Measurements from ENCODE around the gene RITA1. TPM values are rescaled to one million over a fixed set of nuclear protein-coding genes. Genes with fewer than 3 reads are reported as not detected.

Gene RITA1
- total and polyA plus RNA-seq, 4 donors, result 10.6 to 18.1 (median 14.9) TPM

- Histone ChIP-seq H3K36me3 (ENCODE audit: control insufficient read depth in 4 of 4, insufficient read depth in 3 of 4, low read depth in 1 of 4, low read length in 3 of 4) (no peaks in the 10 kb centered on the region), H3K9ac (ENCODE audit: low read depth in 1 of 2, low read length in 2 of 2) (no peak overlapping the region), H3K27ac (ENCODE audit: low read depth in 1 of 2, low read length in 2 of 2) (no peak overlapping the region), H3K4me3 (ENCODE audit: low read depth in 1 of 3, low read length in 3 of 3) (peak overlapping the region in 1 of 3 donors; percentile 33), H3K4me1 (ENCODE audit: control insufficient read depth in 4 of 4, insufficient read depth in 4 of 4, low read length in 3 of 4) (peaks cover 5 to 18% (median 9%) of the 10 kb centered on the region in 4 donors), H3K9me3 (ENCODE audit: control insufficient read depth in 4 of 4, low read length in 3 of 4) (no peaks in the 10 kb centered on the region), H3K27me3 (ENCODE audit: control insufficient read depth in 4 of 4, insufficient read depth in 4 of 4, low read length in 3 of 4) (peaks cover 0 to 3% (median 1%) of the 10 kb centered on the region in 4 donors)
- 26% methylated on average over 9 of the region's 9 CpGs for WGBS
- TF ChIP-seq ATF3 (IDR thresholded peaks at IDR 0.05), result no peak
- TF ChIP-seq NR2F2 (IDR thresholded peaks at IDR 0.05), result no peak
- no peak for TF ChIP-seq SP1 (IDR thresholded peaks at IDR 0.05)
- TF ChIP-seq FOXA1 (IDR thresholded peaks at IDR 0.05), result no peak
- TF ChIP-seq RXRA (IDR thresholded peaks at IDR 0.05), result no peak
- no peak for TF ChIP-seq REST (IDR thresholded peaks at IDR 0.05)
- TF ChIP-seq RAD21 (IDR thresholded peaks at IDR 0.05), result no peak
- no peak for TF ChIP-seq HNF4G (IDR thresholded peaks at IDR 0.05)
- TF ChIP-seq ZBTB33 (IDR thresholded peaks at IDR 0.05), result no peak
- TF ChIP-seq FOXA2 (IDR thresholded peaks at IDR 0.05), result no peak
- no peak for TF ChIP-seq JUND (IDR thresholded peaks at IDR 0.05)
- no peak for TF ChIP-seq EGR1 (IDR thresholded peaks at IDR 0.05; ENCODE audit: low read depth in 2 of 2)
- TF ChIP-seq HNF4A (conservative IDR thresholded peaks at IDR 0.05), result no peak
- no peak for TF ChIP-seq CTCF (IDR thresholded peaks at IDR 0.05; ENCODE audit: low read depth, low read length, missing input control)
- no peak for TF ChIP-seq TAF1 (conservative IDR thresholded peaks at IDR 0.05)
- no peak for TF ChIP-seq GABPA (IDR thresholded peaks at IDR 0.05 in 1 of 2, conservative IDR thresholded peaks at IDR 0.05 in 1 of 2)
- TF ChIP-seq MAX (IDR thresholded peaks at IDR 0.05), result no peak
- no peak for TF ChIP-seq YY1 (IDR thresholded peaks at IDR 0.05)
- no peak for DNase-seq (ENCODE audit: low spot score)
These were observed 33.2 kb upstream of the RITA1 start for GRCh38 chr12:113152196-113152834.
